Measurements from ENCODE around the gene NTMT1.

The NTMT1 gene

GRCh38 chr9:129628709-129629108, 2.7 kb downstream of the NTMT1 start:
- no peaks in the 10 kb centered on the region for H3K27me3 ChIP-seq (ENCODE audit: insufficient read depth, poor library complexity, severe bottlenecking)
- no peak overlapping the region for H3K27ac ChIP-seq (replicated peaks)
- DNase-seq (ENCODE audit: low read depth in 1 of 2, low spot score in 1 of 2): no peak
- TF ChIP-seq CTCF (IDR thresholded peaks at IDR 0.05; ENCODE audit: insufficient read depth, low read length): no peak
- TF ChIP-seq POLR2AphosphoS5 (IDR thresholded peaks at IDR 0.05; ENCODE audit: low read depth): no peak
- no peak for TF ChIP-seq GABPA (IDR thresholded peaks at IDR 0.05; ENCODE audit: low read depth)
- TF ChIP-seq REST (IDR thresholded peaks at IDR 0.05; ENCODE audit: insufficient replicate concordance, low read depth): no peak
- no peak for TF ChIP-seq SPI1 (IDR thresholded peaks at IDR 0.05; ENCODE audit: borderline replicate concordance, low read depth)
- H3K4me3 ChIP-seq (replicated peaks; ENCODE audit: insufficient read depth, low read length): 0 out of 2 replicates have a peak overlapping the region, but pooled peaks have one; percentile 13

GRCh38 chr9:129629251-129629820, 3.4 kb downstream of the NTMT1 start:
- H3K27me3 ChIP-seq (ENCODE audit: insufficient read depth, poor library complexity, severe bottlenecking): no peaks in the 10 kb centered on the region
- TF ChIP-seq SPI1 (IDR thresholded peaks at IDR 0.05; ENCODE audit: borderline replicate concordance, low read depth) (no peak), REST (IDR thresholded peaks at IDR 0.05; ENCODE audit: insufficient replicate concordance, low read depth) (no peak), POLR2AphosphoS5 (IDR thresholded peaks at IDR 0.05; ENCODE audit: low read depth) (no peak), CTCF (IDR thresholded peaks at IDR 0.05; ENCODE audit: insufficient read depth, low read length) (no peak), GABPA (IDR thresholded peaks at IDR 0.05; ENCODE audit: low read depth) (no peak)
- peak in 1 of 2 experiments; percentile 63 for DNase-seq (ENCODE audit: low read depth in 1 of 2, low spot score in 1 of 2)
- 0 out of 2 replicates have a peak overlapping the region, but pooled peaks have one; percentile 13 for H3K4me3 ChIP-seq (replicated peaks; ENCODE audit: insufficient read depth, low read length)
- no peak overlapping the region; the same call in 1 of the 2 replicates for H3K27ac ChIP-seq (replicated peaks)

- TF ChIP-seq POLR2AphosphoS5 (IDR thresholded peaks at IDR 0.05; ENCODE audit: low read depth): no peak
- no peak for TF ChIP-seq SPI1 (IDR thresholded peaks at IDR 0.05; ENCODE audit: borderline replicate concordance, low read depth)
- TF ChIP-seq GABPA (IDR thresholded peaks at IDR 0.05; ENCODE audit: low read depth): no peak
- no peak for TF ChIP-seq REST (IDR thresholded peaks at IDR 0.05; ENCODE audit: insufficient replicate concordance, low read depth)
- no peak for TF ChIP-seq CTCF (IDR thresholded peaks at IDR 0.05; ENCODE audit: insufficient read depth, low read length)
- DNase-seq (ENCODE audit: low read depth in 1 of 2, low spot score in 1 of 2): no peak
- no peak overlapping the region for H3K27ac ChIP-seq (replicated peaks)
- no peaks in the 10 kb centered on the region for H3K27me3 ChIP-seq (ENCODE audit: insufficient read depth, poor library complexity, severe bottlenecking)
- H3K4me3 ChIP-seq (replicated peaks; ENCODE audit: insufficient read depth, low read length): no peak overlapping the region
Measured at GRCh38 chr9:129630967-129631673, 5.2 kb downstream of the NTMT1 start.
